HCT116 (cell line): ENCODE data around the gene TPX2. TPM values are rescaled to one million over a fixed set of nuclear protein-coding genes. Genes with fewer than 3 reads are reported as not detected.

Source experiments
- ATAC-seq: fragments of 200-7000 bp; cut with Tn5 transposase; 2 replicates; pipeline ENCODE4 v1.9.1; 2020; ENCODE audit warnings: mild to moderate bottlenecking, moderate library complexity
- BruUV-seq: library from RNA; stranded (reverse); fragments of 400-500 nt; replicated peaks from 2 replicates; lab custom pipeline; 2021; lab: Mats Ljungman, UMichigan
- CTCF ChIA-PET: fragments of 300-600 bp; sonication (Branson Sonifier 250); formaldehyde crosslinking; loops from one replicate; lab custom pipeline; 2021; ENCODE audit warnings: antibody characterized with exemption; lab: Charles Lee
- POLR2A ChIA-PET: fragments of 300-600, 350-600 bp; sonication (Branson Sonifier 250); formaldehyde crosslinking; loops from one replicate; lab custom pipeline; 2021; ENCODE audit warnings: antibody characterized with exemption; lab: Charles Lee
- RAD21 ChIA-PET, 2 experiments: fragments of 300-600 bp; sonication (Branson Sonifier 250); formaldehyde crosslinking; loops; one replicate each; lab custom pipeline; 2023; ENCODE audit warnings: low total read pairs in 2 of 2; ENCODE audit not compliant: uncharacterized antibody in 2 of 2, unreplicated experiment in 2 of 2, low non-redundant PET in 1 of 2; lab: Charles Lee
- DNase-seq: peaks from one replicate; pipeline ENCODE4 v3.0.0-alpha.2; 2010; ENCODE audit warnings: low read depth, low spot score
- H2AFZ ChIP-seq: fragments of 200-600 bp; shearing (Covaris generic), sonication (generic); 2 replicates; pipeline ENCODE4 v1.6.1; 2017; ENCODE audit warnings: low read depth, mixed run types, mixed read lengths, antibody characterized with exemption, low read length; ENCODE audit not compliant: poor library complexity, severe bottlenecking
- H3K27ac ChIP-seq: 2 replicates; pipeline ENCODE4 v1.5.1; 2012; ENCODE audit warnings: low read depth, low read length
- H3K27me3 ChIP-seq: fragments of 200-600 bp; sonication (generic); 2 replicates; pipeline ENCODE4 v1.6.1; 2016; ENCODE audit warnings: mixed run types, low read length, mixed read lengths; ENCODE audit not compliant: insufficient read depth
- H3K36me3 ChIP-seq, 2 experiments: fragments of 200-500 bp in 1 of 2; fragments of 200-600 bp in 1 of 2; sonication (Bioruptor generic) in 1 of 2; sonication (generic) in 1 of 2; 2 replicates each; pipeline versions ENCODE4 v1.5.1 to v1.6.1; 2014 to 2016; ENCODE audit warnings: low read length in 2 of 2, inconsistent platforms in 1 of 2, mixed read lengths in 1 of 2, mixed run types in 1 of 2; ENCODE audit not compliant: insufficient read depth in 2 of 2, control insufficient read depth in 1 of 2
- H3K4me1 ChIP-seq, 2 experiments: fragments of 200-600 bp in 1 of 2; sonication (generic) in 1 of 2; 2 replicates each; pipeline versions ENCODE4 v1.5.1 to v1.6.1; 2012 to 2017; ENCODE audit warnings: low read length in 2 of 2, inconsistent platforms in 1 of 2, mild to moderate bottlenecking in 1 of 2, mixed read lengths in 1 of 2, mixed run types in 1 of 2, moderate library complexity in 1 of 2; ENCODE audit not compliant: insufficient read depth in 2 of 2, control insufficient read depth in 1 of 2
- H3K4me2 ChIP-seq: fragments of 200-600 bp; sonication (generic); 2 replicates; pipeline ENCODE4 v1.6.1; 2017; ENCODE audit warnings: mixed run types, low read length, mixed read lengths
- H3K4me3 ChIP-seq, 2 experiments: fragments of 200-600 bp in 1 of 2; sonication (generic) in 1 of 2; replicated peaks in 1 of 2; 2 replicates each; pipeline ENCODE4 v1.5.1; 2011 to 2016; ENCODE audit warnings: low read length in 2 of 2, control low read depth in 1 of 2, low read depth in 1 of 2, mild to moderate bottlenecking in 1 of 2, mixed read lengths in 1 of 2, mixed run types in 1 of 2
- H3K79me2 ChIP-seq: fragments of 200-600 bp; sonication (generic); 2 replicates; pipeline ENCODE4 v1.6.1; 2017; ENCODE audit warnings: mild to moderate bottlenecking, mixed run types, low read length, moderate library complexity, mixed read lengths; ENCODE audit not compliant: insufficient read depth
- H3K9ac ChIP-seq: fragments of 200-600 bp; sonication (generic); 2 replicates; pipeline ENCODE4 v1.6.1; 2016; ENCODE audit warnings: low read length, mixed read lengths
- H3K9me2 ChIP-seq: fragments of 200-600 bp; sonication (generic), shearing (Covaris generic); 2 replicates; pipeline ENCODE4 v1.6.1; 2017; ENCODE audit warnings: mixed run types, mild to moderate bottlenecking, moderate library complexity; ENCODE audit not compliant: insufficient read depth
- H3K9me3 ChIP-seq, 2 experiments: fragments of 200-500 bp in 1 of 2; fragments of 200-600 bp in 1 of 2; sonication (Bioruptor generic) in 1 of 2; sonication (generic) in 1 of 2; 2 replicates each; pipeline ENCODE4 v1.6.1; 2014 to 2017; ENCODE audit warnings: low read length in 2 of 2, mixed read lengths in 2 of 2, inconsistent platforms in 1 of 2, low read depth in 1 of 2, mild to moderate bottlenecking in 1 of 2, mixed run types in 1 of 2, moderate library complexity in 1 of 2; ENCODE audit not compliant: control insufficient read depth in 1 of 2, insufficient read depth in 1 of 2
- H4K20me1 ChIP-seq: fragments of 200-600 bp; sonication (generic), shearing (Covaris generic); 2 replicates; pipeline ENCODE4 v1.6.1; 2017; ENCODE audit warnings: mixed run types, mild to moderate bottlenecking, moderate library complexity; ENCODE audit not compliant: insufficient read depth
- POLR2AphosphoS5 ChIP-seq: IDR thresholded peaks from 2 replicates; pipeline ENCODE4 v1.6.1; 2011; ENCODE audit warnings: mild to moderate bottlenecking, low read depth, low read length, moderate library complexity
- ZBTB33 ChIP-seq: IDR thresholded peaks from 2 replicates; pipeline ENCODE4 v1.6.1; 2011; ENCODE audit warnings: mild to moderate bottlenecking, low read length, moderate library complexity; ENCODE audit not compliant: insufficient replicate concordance; ENCODE audit errors: extremely low read depth
- intact Hi-C: fragments of 100-400 bp; cut with micrococcal nuclease; formaldehyde crosslinking; loops from 2 replicates; pipeline ENCODE4 v1.10.0; 2022
- total RNA-seq: library from RNA; stranded (reverse); gene quantifications from one replicate; pipeline ENCODE4 v1.2.1, GENCODE V29; 2021; ENCODE audit not compliant: unreplicated experiment

Gene TPX2
- total RNA-seq, 1 experiment from 2014 or later = 163 TPM

- intact Hi-C loops = no loop called here
- Histone ChIP-seq H3K4me1 (peaks cover 86 to 99% of the 10 kb centered on the region in 2 experiments), H3K9ac (peak overlapping the region; percentile 37), H3K9me2 (no peaks in the 10 kb centered on the region), H2AFZ (no peak overlapping the region), H3K27me3 (no peaks in the 10 kb centered on the region), H3K36me3 (peaks cover 6 to 59% of the 10 kb centered on the region in 2 experiments; a peak in 2 of 4 replicates), H3K79me2 (peaks cover 99% of the 10 kb centered on the region), H3K27ac (peak overlapping the region; percentile 58), H3K4me2 (peak overlapping the region; percentile 34), H3K9me3 (no peaks in the 10 kb centered on the region), H3K4me3 (no peak overlapping the region), H4K20me1 (no peaks in the 10 kb centered on the region)
- RAD21 ChIA-PET = no interaction called here
- TF ChIP-seq ZBTB33 = no peak
- TF ChIP-seq POLR2AphosphoS5 = peak; percentile 33; the same call in 1 of the 2 replicates
- DNase-seq (no peak), ATAC-seq (no peak)
- CTCF ChIA-PET = interaction anchor here (1.1 to 2.5 kb wide), 2 partner anchors 15 to 75 kb away, joined by 4 to 10 read pairs; no protein-coding TSS in a partner anchor
- POLR2A ChIA-PET = interaction anchor here (0.5 to 1.7 kb wide), 2 partner anchors 12 to 14 kb away, joined by 4 to 8 read pairs; partner anchors contain the start of gene BCL2L1
- BruUV-seq = no TSS peak
These were observed 30.9 kb upstream of the TPX2 start for GRCh38 chr20:31707994-31708735.
